ENCODE results near the gene HSPA6.

GRCh38 chr1:161549652-161550051 is 25.3 kb downstream of the HSPA6 start, which contains the start of gene FCGR3A:
- no peak for TF ChIP-seq POLR2A (IDR thresholded peaks at IDR 0.05; ENCODE audit: low read depth, low read length)
- no peak for TF ChIP-seq SPI1 (IDR thresholded peaks at IDR 0.05; ENCODE audit: low read depth, low read length)
- TF ChIP-seq POU2F2 (IDR thresholded peaks at IDR 0.05; ENCODE audit: low read depth, low read length) = no peak
- no peak for TF ChIP-seq POLR2AphosphoS5 (IDR thresholded peaks at IDR 0.05; ENCODE audit: low read depth, low read length)
- no peak for TF ChIP-seq TAF1 (IDR thresholded peaks at IDR 0.05; ENCODE audit: low read depth, low read length)
- TF ChIP-seq PAX5 (IDR thresholded peaks at IDR 0.05; ENCODE audit: insufficient read depth, low read length, severe bottlenecking) = no peak
